D721Med (cell line): ENCODE results near the gene SNTG2.

Experiments used
- DNase-seq: peaks from one replicate; pipeline ENCODE4 v3.0.0; 2011; ENCODE audit warnings: low spot score; ENCODE audit not compliant: insufficient read length
- FAIRE-seq: peaks from 2 replicates; lab custom pipeline; 2011; peaks lifted over from hg19 to GRCh38; lab: Jason Lieb, UNC
- TF ChIP-seq, protein P1 (sequence below): IDR thresholded peaks from 2 replicates; pipeline ENCODE4 v1.5.1; 2012; ENCODE audit warnings: mild to moderate bottlenecking, control low read depth; ENCODE audit not compliant: insufficient read depth; ENCODE audit errors: missing control alignments

The SNTG2 gene

DNA sequence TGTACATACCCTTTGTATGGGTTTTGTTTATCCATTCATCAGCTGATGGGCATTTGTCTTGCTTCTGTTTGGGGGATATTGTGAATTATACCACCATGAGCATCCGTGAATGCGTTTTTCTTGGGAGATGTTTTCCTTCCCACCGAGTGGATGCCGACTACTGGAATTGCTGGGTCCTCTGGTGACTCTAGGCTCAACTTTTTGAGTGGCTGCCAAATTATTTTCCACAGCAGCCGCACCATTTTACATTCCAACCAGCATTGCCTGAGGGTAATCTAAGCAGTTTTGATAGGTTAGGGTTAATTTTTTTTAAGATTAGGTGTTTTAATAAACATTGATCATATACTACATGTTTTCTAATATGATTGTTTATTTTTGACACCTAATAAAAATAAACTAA, 220.1 kb downstream of the SNTG2 start:
- no peak for FAIRE-seq
- TF ChIP-seq, protein P1, sequence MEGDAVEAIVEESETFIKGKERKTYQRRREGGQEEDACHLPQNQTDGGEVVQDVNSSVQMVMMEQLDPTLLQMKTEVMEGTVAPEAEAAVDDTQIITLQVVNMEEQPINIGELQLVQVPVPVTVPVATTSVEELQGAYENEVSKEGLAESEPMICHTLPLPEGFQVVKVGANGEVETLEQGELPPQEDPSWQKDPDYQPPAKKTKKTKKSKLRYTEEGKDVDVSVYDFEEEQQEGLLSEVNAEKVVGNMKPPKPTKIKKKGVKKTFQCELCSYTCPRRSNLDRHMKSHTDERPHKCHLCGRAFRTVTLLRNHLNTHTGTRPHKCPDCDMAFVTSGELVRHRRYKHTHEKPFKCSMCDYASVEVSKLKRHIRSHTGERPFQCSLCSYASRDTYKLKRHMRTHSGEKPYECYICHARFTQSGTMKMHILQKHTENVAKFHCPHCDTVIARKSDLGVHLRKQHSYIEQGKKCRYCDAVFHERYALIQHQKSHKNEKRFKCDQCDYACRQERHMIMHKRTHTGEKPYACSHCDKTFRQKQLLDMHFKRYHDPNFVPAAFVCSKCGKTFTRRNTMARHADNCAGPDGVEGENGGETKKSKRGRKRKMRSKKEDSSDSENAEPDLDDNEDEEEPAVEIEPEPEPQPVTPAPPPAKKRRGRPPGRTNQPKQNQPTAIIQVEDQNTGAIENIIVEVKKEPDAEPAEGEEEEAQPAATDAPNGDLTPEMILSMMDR: no peak
- DNase-seq: no peak

GRCh38 chr2:1173528-1173927, 222.9 kb downstream of the SNTG2 start:
- no peak for DNase-seq

GRCh38 chr2:1181893-1182292, 231.2 kb downstream of the SNTG2 start:
- FAIRE-seq (no peak), DNase-seq (no peak)
- TF ChIP-seq, protein P1: no peak

More at GRCh38 chr2:1173528-1173927, 222.9 kb downstream of the SNTG2 start:
- no peak for FAIRE-seq
- TF ChIP-seq, protein P1: no peak

- no peak for FAIRE-seq
- TF ChIP-seq, protein P1: no peak
Observed at GRCh38 chr2:1183300-1183699, 232.7 kb downstream of the SNTG2 start.

GRCh38 chr2:1186421-1186820, 235.8 kb downstream of the SNTG2 start:
- DNase-seq (no peak), FAIRE-seq (no peak)
- TF ChIP-seq, protein P1: no peak

More at GRCh38 chr2:1183300-1183699, 232.7 kb downstream of the SNTG2 start:
- no peak for DNase-seq

DNA sequence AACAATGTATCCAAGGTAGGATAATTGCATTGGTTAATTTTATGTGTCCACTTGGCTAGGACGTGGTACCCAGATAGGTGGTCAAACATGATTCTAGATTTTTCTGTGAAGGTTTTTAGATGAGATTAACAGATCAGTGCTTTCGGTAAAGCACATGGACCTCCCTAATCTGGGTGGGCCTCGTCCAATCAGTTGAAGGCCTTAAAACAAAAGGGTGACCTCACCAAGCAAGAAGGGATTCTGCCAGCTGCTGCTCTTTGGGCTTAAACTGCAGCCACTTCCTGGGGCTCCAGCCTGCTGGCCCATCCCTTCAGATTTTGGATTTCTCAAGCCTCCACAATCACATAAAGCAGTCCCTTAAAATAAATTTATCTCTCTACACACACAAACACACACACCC, 236.5 kb downstream of the SNTG2 start:
- FAIRE-seq: no peak
- TF ChIP-seq, protein P1: no peak
- DNase-seq: no peak

DNA sequence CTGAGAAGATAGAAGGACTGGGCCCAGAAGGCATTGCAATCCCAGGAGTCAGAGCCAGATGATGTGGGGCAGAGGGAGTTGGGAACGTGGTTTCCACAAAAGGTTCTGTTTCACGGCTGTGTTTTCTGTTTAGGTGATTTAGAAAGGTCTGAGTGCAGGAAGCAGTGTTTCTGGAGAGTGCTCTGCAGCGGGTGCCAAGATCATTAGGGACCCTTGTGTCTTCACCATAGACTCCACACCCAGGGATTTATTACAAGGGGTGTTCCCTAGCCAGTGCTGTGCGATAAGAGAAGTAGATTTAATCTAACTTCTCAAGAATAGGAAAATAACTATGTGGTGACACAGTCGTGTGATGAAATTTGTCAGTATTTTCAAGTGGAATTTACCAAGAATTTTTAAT, 241.5 kb downstream of the SNTG2 start:
- TF ChIP-seq, protein P1: no peak
- no peak for DNase-seq
- no peak for FAIRE-seq
